Neuron (in vitro differentiated cells): ENCODE measurements around the gene DYNC1H1.
A peak's percentile ranks its signal among the peaks of the same experiment; 100 is the strongest.

Source experiments
- H2AFZ ChIP-seq: one replicate; pipeline ENCODE4 v1.6.1; 2013; ENCODE audit warnings: low read depth, mild to moderate bottlenecking, inconsistent platforms, low read length, moderate library complexity
- H3K27me3 ChIP-seq: one replicate; pipeline ENCODE4 v1.6.1; 2013; ENCODE audit warnings: low read length; ENCODE audit not compliant: insufficient read depth
- H3K36me3 ChIP-seq: one replicate; pipeline ENCODE4 v1.6.1; 2013; ENCODE audit warnings: low read length; ENCODE audit not compliant: insufficient read depth
- H3K4me1 ChIP-seq: one replicate; pipeline ENCODE4 v1.6.1; 2013; ENCODE audit warnings: low read length; ENCODE audit not compliant: insufficient read depth
- H3K4me3 ChIP-seq: 2 replicates; pipeline ENCODE4 v1.5.1; 2013; ENCODE audit warnings: mild to moderate bottlenecking, low read length, moderate library complexity
- H3K9me3 ChIP-seq: one replicate; pipeline ENCODE4 v1.6.1; 2013; ENCODE audit warnings: low read length

Gene DYNC1H1

DNA sequence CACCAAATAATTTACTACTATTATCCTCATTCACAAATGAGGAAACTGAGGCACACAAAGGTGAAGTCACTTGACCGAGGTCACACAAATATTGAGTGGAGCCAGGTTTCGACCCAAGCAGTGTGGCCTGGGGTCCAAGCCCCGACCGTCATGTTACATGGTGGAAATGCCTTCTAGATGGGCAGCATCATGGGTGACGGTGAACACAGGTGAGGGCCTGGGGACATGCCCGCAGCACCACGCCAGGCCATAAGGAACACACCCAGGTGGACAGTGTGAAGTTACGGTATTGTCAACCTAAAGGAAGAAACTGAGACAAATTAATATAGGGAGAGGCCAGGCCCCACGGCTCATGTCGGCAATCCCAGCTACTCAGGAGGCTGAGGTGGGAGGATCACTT is 35.3 kb upstream of the DYNC1H1 start:
- Histone ChIP-seq H3K4me3 (no peak overlapping the region), H3K9me3 (no peaks in the 10 kb centered on the region)

DNA sequence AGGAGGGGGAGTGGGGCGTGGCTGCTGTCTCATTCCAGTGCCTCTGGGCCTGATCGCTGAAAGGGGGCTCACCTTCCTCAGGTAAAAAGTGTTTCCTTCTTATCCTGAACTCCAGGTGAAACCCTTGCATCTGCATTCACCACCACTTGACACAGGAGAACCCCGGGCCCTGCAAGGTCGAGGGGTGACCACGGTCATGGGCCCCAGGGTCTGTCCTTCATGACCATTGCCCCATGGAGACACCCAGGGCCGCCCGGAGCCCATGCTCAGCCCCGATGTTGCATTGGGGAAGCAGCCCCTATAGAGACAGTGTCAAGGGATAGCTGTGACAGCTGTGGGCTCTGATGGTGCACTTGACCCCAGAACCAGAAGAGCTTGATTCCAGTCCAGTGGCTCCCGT is 34.4 kb upstream of the DYNC1H1 start:
- Histone ChIP-seq H3K27me3 (no peaks in the 10 kb centered on the region), H3K4me3 (no peak overlapping the region), H2AFZ (no peak overlapping the region), H3K4me1 (no peaks in the 10 kb centered on the region), H3K36me3 (peaks cover 10% of the 10 kb centered on the region), H3K9me3 (no peaks in the 10 kb centered on the region)

More for the DNA sequence above, 35.3 kb upstream of the DYNC1H1 start:
- Histone ChIP-seq H3K36me3 (peaks cover 13% of the 10 kb centered on the region), H3K27me3 (no peaks in the 10 kb centered on the region), H3K4me1 (no peaks in the 10 kb centered on the region), H2AFZ (no peak overlapping the region)

DNA sequence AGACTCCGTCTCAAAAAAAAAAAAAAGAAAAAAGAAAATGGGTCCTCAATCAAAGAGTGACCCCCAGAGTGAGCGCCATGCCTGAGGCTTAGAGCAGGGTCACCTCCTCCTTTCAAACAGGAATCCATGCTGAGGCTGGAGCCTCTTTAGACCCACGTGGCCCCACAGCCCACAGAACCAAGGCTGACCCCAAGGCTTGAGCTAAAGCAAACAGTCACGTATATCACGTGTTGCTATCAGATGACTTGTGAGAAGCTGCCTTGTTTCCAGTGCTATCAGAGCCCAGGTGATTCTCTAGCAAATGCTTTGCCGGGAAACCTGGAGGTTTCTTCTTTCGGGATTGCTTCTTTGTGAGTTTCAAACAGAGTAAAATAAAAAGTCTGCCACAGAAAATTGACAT is 31.7 kb upstream of the DYNC1H1 start:
- Histone ChIP-seq H3K36me3 (no peaks in the 10 kb centered on the region), H3K9me3 (no peaks in the 10 kb centered on the region), H2AFZ (no peak overlapping the region), H3K4me1 (no peaks in the 10 kb centered on the region), H3K4me3 (no peak overlapping the region), H3K27me3 (no peaks in the 10 kb centered on the region)

DNA sequence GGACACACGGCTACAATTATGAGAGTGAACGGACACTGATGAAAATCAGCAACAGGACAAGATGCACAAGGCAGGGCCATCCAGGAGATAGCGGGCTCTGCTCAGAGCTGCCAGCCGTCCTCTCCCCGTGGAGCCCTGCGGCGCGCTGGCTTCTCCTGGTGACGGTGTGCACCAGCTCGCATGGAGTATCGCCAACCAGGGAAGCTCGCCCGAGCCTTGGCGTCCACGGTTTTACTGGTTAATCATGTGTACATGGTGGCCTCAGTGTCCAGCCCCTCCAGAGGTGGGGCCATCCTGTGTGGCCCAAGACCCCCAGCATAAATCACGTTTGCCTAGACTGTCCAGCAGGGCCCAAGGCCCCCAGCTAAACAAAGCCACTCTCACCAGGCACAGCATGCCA is 31.2 kb upstream of the DYNC1H1 start:
- no peak overlapping the region for H3K4me3 ChIP-seq
- H2AFZ ChIP-seq = no peak overlapping the region
- H3K27me3 ChIP-seq = no peaks in the 10 kb centered on the region
- no peaks in the 10 kb centered on the region for H3K9me3 ChIP-seq
- H3K36me3 ChIP-seq = no peaks in the 10 kb centered on the region
- no peaks in the 10 kb centered on the region for H3K4me1 ChIP-seq

DNA sequence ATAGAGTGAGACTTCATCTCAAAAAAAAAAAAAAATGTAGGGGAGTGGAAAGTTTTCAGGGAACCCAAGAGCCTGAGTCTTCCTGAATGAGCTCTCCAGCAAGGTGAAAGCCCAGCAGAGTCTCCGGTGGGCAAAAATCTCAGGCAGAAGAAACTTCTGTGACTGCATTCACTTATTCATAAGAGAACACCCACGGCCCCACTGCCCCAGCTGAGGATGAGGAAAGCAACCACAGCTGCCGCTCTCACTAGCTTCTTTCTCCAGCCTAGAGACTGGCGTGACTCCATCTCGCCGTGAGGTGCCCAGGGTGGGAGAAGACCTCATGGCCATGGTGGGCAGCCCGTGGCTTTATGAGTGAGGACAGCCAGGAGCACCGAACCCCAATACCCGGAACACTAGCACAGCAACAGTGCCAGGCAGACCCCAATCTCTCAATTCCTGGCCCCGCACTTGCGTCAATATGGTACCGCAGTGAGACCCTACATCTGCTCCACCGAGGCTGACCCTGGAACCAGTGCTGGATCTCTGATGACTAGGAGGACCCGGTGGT is 29.7 kb upstream of the DYNC1H1 start:
- Histone ChIP-seq H3K36me3 (no peaks in the 10 kb centered on the region), H2AFZ (no peak overlapping the region), H3K27me3 (no peaks in the 10 kb centered on the region), H3K4me1 (no peaks in the 10 kb centered on the region), H3K4me3 (no peak overlapping the region), H3K9me3 (no peaks in the 10 kb centered on the region)

DNA sequence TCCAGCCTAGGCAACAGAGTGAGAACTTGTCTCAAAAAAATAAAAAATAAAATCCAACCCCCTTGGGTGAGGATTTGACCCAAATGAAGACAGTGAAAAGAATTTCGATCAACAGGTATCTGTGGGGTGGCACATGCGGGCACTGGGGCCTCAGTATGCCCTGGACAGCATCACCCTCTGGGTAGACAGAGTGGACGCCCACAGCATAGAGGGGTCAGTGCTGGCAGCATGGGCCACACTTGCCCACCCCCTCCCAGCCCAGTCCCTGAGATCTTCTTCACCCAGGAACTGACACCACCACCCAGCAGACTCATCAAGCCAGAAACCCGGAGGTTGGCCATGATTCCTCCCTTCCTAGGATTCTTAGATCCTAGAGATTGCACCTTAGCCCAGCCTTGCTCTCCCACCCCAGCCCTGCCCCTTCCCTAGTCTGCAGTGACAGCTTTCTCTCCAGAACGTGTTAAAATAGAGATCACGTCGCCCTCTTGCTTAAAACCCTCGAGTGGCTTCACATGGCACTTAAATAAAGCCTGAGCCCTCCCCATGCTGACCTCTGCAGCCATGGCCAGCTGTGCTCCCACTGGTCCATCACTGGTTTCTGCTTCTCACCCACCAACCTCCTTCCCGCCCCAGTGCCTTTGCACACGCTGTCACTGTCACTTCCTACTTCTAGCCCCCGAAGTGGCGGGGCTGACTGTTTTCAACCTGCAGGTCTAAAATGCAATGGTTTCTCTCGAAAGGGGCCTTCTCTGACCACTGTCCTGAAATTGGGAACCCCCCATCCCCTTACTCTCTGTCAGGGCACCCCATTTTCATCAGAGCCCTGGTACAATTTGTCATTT is 26.2 kb upstream of the DYNC1H1 start:
- no peaks in the 10 kb centered on the region for H3K36me3 ChIP-seq
- H3K27me3 ChIP-seq = no peaks in the 10 kb centered on the region
- H2AFZ ChIP-seq = no peak overlapping the region
- H3K9me3 ChIP-seq = no peaks in the 10 kb centered on the region
- no peak overlapping the region for H3K4me3 ChIP-seq
- no peaks in the 10 kb centered on the region for H3K4me1 ChIP-seq

DNA sequence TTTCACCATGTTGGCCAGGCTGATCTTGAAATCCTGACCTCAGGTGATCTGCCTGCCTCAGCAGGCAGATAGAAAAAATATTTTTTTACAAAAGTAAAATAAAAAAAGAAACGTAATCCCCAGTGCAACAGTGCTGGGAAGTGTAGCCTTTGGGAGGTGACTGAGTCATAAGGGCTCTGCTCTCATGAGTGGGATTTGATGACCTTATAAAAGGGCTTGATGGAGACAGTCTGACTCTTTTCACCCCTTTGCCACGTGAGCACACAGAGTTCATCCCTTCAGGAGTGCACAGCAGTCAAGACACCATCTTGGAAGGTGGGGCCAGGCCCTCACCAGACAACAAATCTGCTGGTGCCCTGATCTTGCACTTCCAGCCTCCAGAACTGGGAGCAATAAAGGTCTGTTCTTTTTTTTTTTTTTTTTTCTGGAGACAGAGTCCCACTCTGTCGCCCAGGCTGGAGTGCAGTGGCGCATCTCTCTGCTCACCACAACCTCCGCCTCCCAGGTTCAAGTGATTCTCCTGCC is 24.7 kb upstream of the DYNC1H1 start:
- no peak overlapping the region for H2AFZ ChIP-seq
- no peaks in the 10 kb centered on the region for H3K36me3 ChIP-seq
- H3K4me1 ChIP-seq = no peaks in the 10 kb centered on the region
- H3K9me3 ChIP-seq = no peaks in the 10 kb centered on the region
- H3K4me3 ChIP-seq = no peak overlapping the region
- H3K27me3 ChIP-seq = no peaks in the 10 kb centered on the region

DNA sequence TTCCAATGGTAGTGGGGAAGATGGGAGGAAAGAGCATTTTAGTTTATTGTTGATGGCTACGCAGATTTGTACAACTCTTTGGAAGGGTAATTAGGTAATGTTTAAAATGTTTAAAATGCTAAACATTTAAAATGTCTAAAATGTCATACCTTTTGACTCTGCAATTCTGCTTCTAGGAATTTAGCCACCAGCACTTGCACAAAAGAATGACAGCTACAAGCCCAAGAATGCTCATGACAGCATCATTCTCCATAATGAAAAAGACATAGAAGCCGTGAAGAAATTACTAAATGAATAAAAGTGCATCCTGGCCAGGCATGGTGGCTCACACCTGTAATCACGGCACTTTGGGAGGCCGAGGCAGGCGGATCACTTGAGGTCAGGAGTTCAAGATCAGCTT is 19.9 kb upstream of the DYNC1H1 start:
- Histone ChIP-seq H3K4me1 (peaks cover 6% of the 10 kb centered on the region), H3K9me3 (no peaks in the 10 kb centered on the region), H2AFZ (no peak overlapping the region), H3K27me3 (no peaks in the 10 kb centered on the region), H3K4me3 (no peak overlapping the region), H3K36me3 (no peaks in the 10 kb centered on the region)

DNA sequence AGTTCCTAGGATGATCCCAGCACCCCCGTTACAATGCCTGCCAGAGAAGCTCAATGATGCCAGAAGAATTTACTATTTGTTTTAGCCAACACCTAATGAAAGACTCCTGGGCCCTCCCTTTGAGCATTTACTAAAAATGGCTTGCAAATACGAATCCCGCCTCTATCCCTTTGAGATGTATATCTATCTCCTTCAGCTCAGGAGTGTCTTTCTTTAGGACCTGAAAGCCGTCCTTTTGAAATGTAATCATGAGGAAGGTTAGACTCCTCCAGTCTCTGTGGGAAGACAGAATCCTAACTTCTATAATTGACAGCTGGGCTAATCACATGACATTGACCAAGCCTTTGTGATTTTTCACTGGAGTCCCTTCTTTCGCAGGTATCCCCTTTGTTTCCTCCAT is 19.2 kb upstream of the DYNC1H1 start:
- Histone ChIP-seq H3K36me3 (no peaks in the 10 kb centered on the region), H2AFZ (no peak overlapping the region), H3K4me1 (peaks cover 6% of the 10 kb centered on the region), H3K4me3 (no peak overlapping the region), H3K27me3 (no peaks in the 10 kb centered on the region), H3K9me3 (no peaks in the 10 kb centered on the region)

DNA sequence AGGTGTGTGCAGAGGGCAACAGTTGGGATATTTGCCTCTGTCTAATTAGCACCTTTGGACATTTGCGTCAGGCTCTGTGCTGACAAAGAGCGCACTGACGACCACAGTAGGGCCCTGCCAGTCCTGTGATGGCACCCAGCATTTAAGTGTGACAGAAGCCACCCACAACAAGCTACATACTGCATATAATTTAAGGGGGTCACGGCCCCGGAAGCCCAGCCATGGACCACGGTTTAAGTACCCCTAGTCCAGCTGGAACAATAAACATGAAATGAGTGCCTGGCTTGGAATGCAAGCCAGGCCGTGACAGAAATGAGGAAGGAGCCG is 16.8 kb upstream of the DYNC1H1 start:
- H3K9me3 ChIP-seq = no peaks in the 10 kb centered on the region
- H3K36me3 ChIP-seq = no peaks in the 10 kb centered on the region
- no peaks in the 10 kb centered on the region for H3K27me3 ChIP-seq
- H3K4me1 ChIP-seq = peaks cover 6% of the 10 kb centered on the region
- H3K4me3 ChIP-seq = peak overlapping the region; percentile 72
- peak overlapping the region; percentile 27 for H2AFZ ChIP-seq

DNA sequence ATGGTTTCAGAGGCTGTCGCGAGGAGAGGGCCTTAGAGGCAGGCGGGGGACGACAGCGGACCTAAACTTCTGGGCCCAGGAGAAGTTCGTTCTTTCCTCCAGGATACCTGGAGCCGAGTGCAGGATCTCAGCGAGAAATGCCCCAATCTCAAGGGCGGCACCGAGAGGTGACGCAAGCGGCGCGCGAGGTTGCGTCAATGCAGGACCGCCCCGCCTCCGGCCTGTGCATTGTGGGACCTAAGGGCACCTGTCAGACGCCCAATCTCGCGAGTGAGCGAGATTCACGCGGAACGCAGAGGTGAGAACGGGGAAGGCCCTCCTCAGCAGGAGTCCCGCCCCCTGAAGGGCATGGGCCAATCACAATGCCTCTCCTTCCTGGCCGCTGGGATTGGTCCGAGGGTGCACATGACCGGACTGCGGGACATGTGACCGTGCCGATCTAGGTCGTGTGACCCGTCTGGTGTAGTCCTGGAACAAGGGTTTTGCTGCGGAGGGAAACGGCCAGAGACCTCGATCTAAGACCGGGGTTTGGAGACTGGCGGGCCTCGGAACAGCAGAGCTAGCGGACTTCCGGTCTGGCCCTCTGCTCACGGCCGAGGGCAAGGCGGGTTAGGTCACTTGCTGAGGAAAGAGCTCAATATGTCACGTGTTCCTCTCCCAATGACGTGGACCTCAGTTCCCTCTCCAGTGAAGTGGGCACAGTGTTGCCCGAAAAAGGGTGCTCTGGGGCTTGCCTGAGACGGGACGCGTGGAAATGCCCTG is 16.3 kb upstream of the DYNC1H1 start:
- no peaks in the 10 kb centered on the region for H3K27me3 ChIP-seq
- H2AFZ ChIP-seq = peak overlapping the region; percentile 31
- H3K36me3 ChIP-seq = no peaks in the 10 kb centered on the region
- H3K9me3 ChIP-seq = no peaks in the 10 kb centered on the region
- peaks cover 6% of the 10 kb centered on the region for H3K4me1 ChIP-seq
- peak overlapping the region; percentile 72 for H3K4me3 ChIP-seq

DNA sequence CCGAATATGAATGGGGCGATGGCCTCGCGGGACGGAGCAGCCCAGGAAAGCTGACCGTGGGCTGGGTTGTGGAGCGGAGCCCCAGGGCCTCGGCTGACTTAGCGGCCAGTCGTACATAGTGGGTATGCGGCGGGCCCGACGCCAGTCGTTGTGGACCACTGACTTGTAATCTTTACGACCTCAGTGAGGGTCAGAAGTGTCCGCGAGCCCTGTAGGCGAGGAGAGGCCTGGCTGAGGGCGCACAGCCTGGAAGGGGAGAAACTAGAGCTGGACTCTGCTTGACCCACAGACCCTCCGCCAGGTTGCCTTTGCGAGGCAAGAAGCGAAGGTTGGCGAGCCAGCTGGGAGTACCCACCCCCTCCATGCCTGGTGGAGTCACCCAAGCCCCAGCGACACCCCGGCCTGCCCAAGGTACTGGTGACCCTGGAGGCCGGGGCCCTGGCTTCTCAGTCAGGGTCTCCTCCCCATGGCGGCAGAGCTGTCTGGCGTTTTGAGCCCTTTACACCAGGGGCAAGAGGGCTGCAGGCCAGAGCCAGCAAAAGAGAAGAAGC is 15.6 kb upstream of the DYNC1H1 start:
- Histone ChIP-seq H3K4me1 (peaks cover 6% of the 10 kb centered on the region), H3K36me3 (no peaks in the 10 kb centered on the region)

DNA sequence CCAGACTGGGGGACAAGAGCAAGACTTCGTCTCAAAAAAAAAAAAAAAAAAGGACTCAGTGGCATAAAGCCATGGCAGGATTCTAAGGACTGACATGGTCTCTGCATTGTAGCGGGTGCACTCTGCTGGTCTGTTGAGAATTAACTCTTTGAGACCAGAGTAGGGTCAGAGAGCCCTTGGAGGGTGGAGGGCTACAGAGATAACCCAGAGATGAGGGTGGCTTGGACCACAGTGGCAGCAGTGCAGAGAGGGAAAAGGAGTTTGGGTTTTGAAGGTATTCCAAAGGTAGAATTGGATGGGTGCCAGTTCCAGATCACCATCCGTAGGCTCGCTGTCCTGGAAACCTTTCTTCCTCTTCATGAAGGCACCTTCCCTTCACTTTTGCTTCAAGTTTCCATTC is 14.3 kb upstream of the DYNC1H1 start:
- H3K4me3 ChIP-seq = no peak overlapping the region
- peaks cover 6% of the 10 kb centered on the region for H3K4me1 ChIP-seq
- H3K27me3 ChIP-seq = no peaks in the 10 kb centered on the region
- H2AFZ ChIP-seq = no peak overlapping the region
- no peaks in the 10 kb centered on the region for H3K36me3 ChIP-seq
- no peaks in the 10 kb centered on the region for H3K9me3 ChIP-seq

More for the DNA sequence above, 15.6 kb upstream of the DYNC1H1 start:
- Histone ChIP-seq H3K4me3 (peak overlapping the region; percentile 72), H2AFZ (peak overlapping the region; percentile 31), H3K9me3 (no peaks in the 10 kb centered on the region), H3K27me3 (no peaks in the 10 kb centered on the region)
